GM21515 (cell line): ENCODE measurements around the gene COG3.
"Not testable (repeated sequence)": the region's sequence is repeated elsewhere in the genome, so short reads cannot be mapped to it uniquely, and the experiment has no call there.

Source experiments
- ATAC-seq: cut with Tn5 transposase; IDR thresholded peaks from one replicate; pipeline ENCODE4 v1.9.1; 2021; ENCODE audit not compliant: unreplicated experiment

The COG3 gene

GRCh38 chr13:45464687-45465453, at the start of gene COG3:
COG3 (plus strand) TSS chr13:45464939; CDS start chr13:45465037, 98 bp downstream.
- peak; percentile 94 for ATAC-seq

- no peak for ATAC-seq
These were observed 49.6 kb upstream of the COG3 start for GRCh38 chr13:45415112-45415511.

- no peak for ATAC-seq
These were observed 48.1 kb upstream of the COG3 start for GRCh38 chr13:45416516-45417128.

- peak; percentile 91 for ATAC-seq
These were observed 46.8 kb upstream of the COG3 start, which contains the start of gene SLC25A30 for GRCh38 chr13:45417790-45418534. SLC25A30 (minus strand) TSS chr13:45418373; CDS start chr13:45411425, 6,948 bp downstream.

- not testable (repeated sequence) for ATAC-seq
These were observed 45.4 kb upstream of the COG3 start for GRCh38 chr13:45419389-45419788.

- no peak for ATAC-seq
These were observed 44.8 kb upstream of the COG3 start for GRCh38 chr13:45419945-45420344.

GRCh38 chr13:45422731-45423292, 41.9 kb upstream of the COG3 start:
- ATAC-seq: no peak

- ATAC-seq: not testable (repeated sequence)
These were observed 38.5 kb upstream of the COG3 start for GRCh38 chr13:45426056-45426841.

GRCh38 chr13:45432737-45433380, 31.9 kb upstream of the COG3 start:
- no peak for ATAC-seq

- no peak for ATAC-seq
These were observed 31.4 kb upstream of the COG3 start for GRCh38 chr13:45433381-45433790.

- no peak for ATAC-seq
These were observed 30.0 kb upstream of the COG3 start for GRCh38 chr13:45434556-45435371.

- ATAC-seq: no peak
These were observed 28.4 kb upstream of the COG3 start for GRCh38 chr13:45436332-45436731.

- ATAC-seq: no peak
These were observed 27.8 kb upstream of the COG3 start for GRCh38 chr13:45436953-45437352.

GRCh38 chr13:45437947-45438346, 26.8 kb upstream of the COG3 start:
- no peak for ATAC-seq

- no peak for ATAC-seq
These were observed 25.7 kb upstream of the COG3 start for GRCh38 chr13:45439008-45439407.

- ATAC-seq: no peak
These were observed 24.8 kb upstream of the COG3 start for GRCh38 chr13:45439781-45440462.

GRCh38 chr13:45441633-45442032, 23.1 kb upstream of the COG3 start:
- ATAC-seq: no peak

- ATAC-seq: no peak
These were observed 19.7 kb upstream of the COG3 start for GRCh38 chr13:45445053-45445452.

- ATAC-seq: no peak
These were observed 18.6 kb upstream of the COG3 start for GRCh38 chr13:45446181-45446580.
